CD14-positive monocyte (primary cell): ENCODE results near the gene SPATA16. TPM values are rescaled to one million over a fixed set of nuclear protein-coding genes. Genes with fewer than 3 reads are reported as not detected.
"Not testable (repeated sequence)": the region's sequence is repeated elsewhere in the genome, so short reads cannot be mapped to it uniquely, and the experiment has no call there.

Experiments
- DNase-seq, 3 donors: peaks; one replicate each; pipeline ENCODE4 v3.0.0-alpha.2; 2011 to 2022
- H2AFZ ChIP-seq: 2 replicates; pipeline ENCODE4 v1.6.0; 2012; ENCODE audit warnings: mild to moderate bottlenecking, low read depth, low read length, inconsistent platforms; ENCODE audit not compliant: insufficient read depth, poor library complexity, severe bottlenecking
- H3K27ac ChIP-seq, 2 donors: 1 replicate in 1 of 2; 2 replicates in 1 of 2; pipeline ENCODE4 v1.5.1; 2012 to 2013; ENCODE audit warnings: low read length in 2 of 2, control low read depth in 1 of 2, inconsistent platforms in 1 of 2, low read depth in 1 of 2, mild to moderate bottlenecking in 1 of 2
- H3K27me3 ChIP-seq, 2 donors: one replicate each; pipeline versions ENCODE4 v1.6.0 to v1.6.1; 2011 to 2013; ENCODE audit warnings: low read length in 2 of 2; ENCODE audit not compliant: control insufficient read depth in 2 of 2, insufficient read depth in 2 of 2
- H3K36me3 ChIP-seq, 2 donors: replicated peaks in 1 of 2; 1 replicate in 1 of 2; 2 replicates in 1 of 2; pipeline versions ENCODE4 v1.5.1 to v1.6.1; 2012 to 2013; ENCODE audit warnings: low read length in 2 of 2, control low read depth in 1 of 2, inconsistent platforms in 1 of 2, mild to moderate bottlenecking in 1 of 2; ENCODE audit not compliant: insufficient read depth in 2 of 2, control insufficient read depth in 1 of 2
- H3K4me1 ChIP-seq, 2 donors: 1 replicate in 1 of 2; 2 replicates in 1 of 2; pipeline versions ENCODE4 v1.5.1 to v1.6.1; 2012 to 2013; ENCODE audit warnings: low read length in 2 of 2, control low read depth in 1 of 2, inconsistent platforms in 1 of 2, mild to moderate bottlenecking in 1 of 2, moderate library complexity in 1 of 2; ENCODE audit not compliant: insufficient read depth in 2 of 2, control insufficient read depth in 1 of 2
- H3K4me2 ChIP-seq: replicated peaks from 2 replicates; pipeline ENCODE3; 2012; ENCODE audit warnings: low read length, moderate library complexity, mild to moderate bottlenecking; ENCODE audit not compliant: poor library complexity, severe bottlenecking; ENCODE audit errors: extremely low read depth
- H3K4me3 ChIP-seq, 3 experiments: fragments of 200-600 bp in 1 of 3; sonication (generic) in 1 of 3; replicated peaks in 1 of 3; 1 replicate in 2 of 3; 2 replicates in 1 of 3; pipeline ENCODE4 v1.5.1; 2011 to 2013; ENCODE audit warnings: low read length in 3 of 3, mild to moderate bottlenecking in 3 of 3, control low read depth in 2 of 3, low read depth in 2 of 3, inconsistent platforms in 1 of 3, moderate library complexity in 1 of 3
- H3K79me2 ChIP-seq: 2 replicates; pipeline ENCODE4 v1.6.0; 2012; ENCODE audit warnings: mild to moderate bottlenecking, control low read depth, inconsistent platforms, low read length, moderate library complexity; ENCODE audit not compliant: insufficient read depth
- H3K9ac ChIP-seq: 2 replicates; pipeline ENCODE4 v1.6.0; 2017; ENCODE audit warnings: low read length, mild to moderate bottlenecking; ENCODE audit not compliant: insufficient read depth, poor library complexity, severe bottlenecking
- H3K9me3 ChIP-seq, 2 donors: replicated peaks in 1 of 2; 1 replicate in 1 of 2; 2 replicates in 1 of 2; pipeline versions ENCODE4 v1.5.1 to v1.6.1; 2012 to 2013; ENCODE audit warnings: low read length in 2 of 2, control low read depth in 1 of 2; ENCODE audit not compliant: control insufficient read depth in 1 of 2, insufficient read depth in 1 of 2
- H4K20me1 ChIP-seq: 2 replicates; pipeline ENCODE4 v1.6.0; 2012; ENCODE audit warnings: mild to moderate bottlenecking, low read length, control low read depth, moderate library complexity; ENCODE audit not compliant: insufficient read depth
- H3K27ac Mint-ChIP-seq, 7 donors: one replicate each; pipeline ENCODE4 v1.8.0; 2020; ENCODE audit warnings: mild to moderate bottlenecking in 7 of 7, mixed read lengths in 7 of 7, moderate library complexity in 6 of 7, inconsistent platforms in 2 of 7
- H3K27me3 Mint-ChIP-seq, 3 donors: one replicate each; pipeline ENCODE4 v1.8.0; 2021 to 2022; ENCODE audit warnings: low read depth in 3 of 3, mild to moderate bottlenecking in 3 of 3, mixed read lengths in 3 of 3, moderate library complexity in 3 of 3, inconsistent platforms in 1 of 3
- H3K36me3 Mint-ChIP-seq, 2 donors: one replicate each; pipeline ENCODE4 v1.8.0; 2020; ENCODE audit warnings: mixed read lengths in 2 of 2, inconsistent platforms in 1 of 2, mild to moderate bottlenecking in 1 of 2
- H3K4me1 Mint-ChIP-seq: one replicate; pipeline ENCODE4 v1.8.0; 2020; ENCODE audit warnings: mild to moderate bottlenecking, mixed read lengths
- H3K4me3 Mint-ChIP-seq, 2 donors: one replicate each; pipeline ENCODE4 v1.8.0; 2020; ENCODE audit warnings: mild to moderate bottlenecking in 2 of 2, mixed read lengths in 2 of 2, moderate library complexity in 1 of 2
- H3K9me3 Mint-ChIP-seq, 7 donors: one replicate each; pipeline ENCODE4 v1.8.0; 2020 to 2022; ENCODE audit warnings: mixed read lengths in 7 of 7, mild to moderate bottlenecking in 6 of 7, moderate library complexity in 6 of 7, inconsistent platforms in 2 of 7
- CTCF ChIP-seq: fragments of 200-600 bp; IDR thresholded peaks from one replicate; pipeline ENCODE4 v1.8.0; 2022; ENCODE audit warnings: antibody characterized with exemption, mild to moderate bottlenecking
- WGBS: methylation state at CpG from one replicate; pipeline ENCODE4 v1.1.5; 2013; ENCODE audit warnings: missing lambda C conversion rate; ENCODE audit not compliant: insufficient coverage; 5-methylcytosine and 5-hydroxymethylcytosine counted together
- intact Hi-C, 2 donors: fragments of 100-400 bp; cut with micrococcal nuclease; formaldehyde crosslinking; loops; one replicate each; pipeline versions ENCODE4 v1.15.0 to v1.15.1; 2023
- polyA plus RNA-seq, 3 donors: library from polyadenylated mRNA; depleted of rRNA in 1 of 3; unstranded in 2 of 3; stranded (reverse) in 1 of 3; fragments of 300-500 nt in 2 of 3; fragments of >200 nt in 1 of 3; fragmentation: Illumina TruSeq in 2 of 3; gene quantifications; 1 replicate in 2 of 3; 2 replicates in 1 of 3; pipeline ENCODE4 v1.2.3, GENCODE V29; 2012 to 2021

SPATA16 gene
- polyA plus RNA-seq, 3 donors, result not detected

GRCh38 chr3:173021547-173022185, 119.4 kb downstream of the SPATA16 start:
- Mint-ChIP-seq H3K4me1 (no peaks in the 10 kb centered on the region), H3K4me3 (no peak overlapping the region), H3K27ac (no peak overlapping the region), H3K27me3 (peaks cover 0 to 1% (median 0%) of the 10 kb centered on the region in 3 donors), H3K36me3 (no peaks in the 10 kb centered on the region), H3K9me3 (no peaks in the 10 kb centered on the region)
- no peak for DNase-seq
- no peaks in the 10 kb centered on the region for H3K27me3 ChIP-seq
- H3K4me1 ChIP-seq, result no peaks in the 10 kb centered on the region
- no peak overlapping the region for H3K4me3 ChIP-seq
- no peaks in the 10 kb centered on the region for H3K36me3 ChIP-seq
- H2AFZ ChIP-seq, result no peak overlapping the region
- WGBS, result 100% methylated on average over 1 of the region's 2 CpGs
- no peak for TF ChIP-seq CTCF
- intact Hi-C loops, result no loop called here
- no peaks in the 10 kb centered on the region for H3K79me2 ChIP-seq
- H3K27ac ChIP-seq, result no peak overlapping the region
- H4K20me1 ChIP-seq, result no peaks in the 10 kb centered on the region
- no peaks in the 10 kb centered on the region for H3K9me3 ChIP-seq
- H3K9ac ChIP-seq, result no peak overlapping the region
- no peak overlapping the region for H3K4me2 ChIP-seq

GRCh38 chr3:173020128-173020527, 120.9 kb downstream of the SPATA16 start:
- H3K4me2 ChIP-seq, H3K4me1 ChIP-seq, H3K27me3 ChIP-seq, H3K4me3 Mint-ChIP-seq, H3K9me3 Mint-ChIP-seq, H3K4me3 ChIP-seq, H3K9ac ChIP-seq, H3K27ac Mint-ChIP-seq, H3K9me3 ChIP-seq, H3K36me3 Mint-ChIP-seq, H3K4me1 Mint-ChIP-seq, H3K27me3 Mint-ChIP-seq, DNase-seq, H3K36me3 ChIP-seq, H4K20me1 ChIP-seq, intact Hi-C loops, H3K79me2 ChIP-seq, H2AFZ ChIP-seq, H3K27ac ChIP-seq: not testable (repeated sequence)
- 100% methylated on average over 4 of the region's 7 CpGs for WGBS
